ENCODE data around the gene FAM234B.

- TF ChIP-seq, protein P1, sequence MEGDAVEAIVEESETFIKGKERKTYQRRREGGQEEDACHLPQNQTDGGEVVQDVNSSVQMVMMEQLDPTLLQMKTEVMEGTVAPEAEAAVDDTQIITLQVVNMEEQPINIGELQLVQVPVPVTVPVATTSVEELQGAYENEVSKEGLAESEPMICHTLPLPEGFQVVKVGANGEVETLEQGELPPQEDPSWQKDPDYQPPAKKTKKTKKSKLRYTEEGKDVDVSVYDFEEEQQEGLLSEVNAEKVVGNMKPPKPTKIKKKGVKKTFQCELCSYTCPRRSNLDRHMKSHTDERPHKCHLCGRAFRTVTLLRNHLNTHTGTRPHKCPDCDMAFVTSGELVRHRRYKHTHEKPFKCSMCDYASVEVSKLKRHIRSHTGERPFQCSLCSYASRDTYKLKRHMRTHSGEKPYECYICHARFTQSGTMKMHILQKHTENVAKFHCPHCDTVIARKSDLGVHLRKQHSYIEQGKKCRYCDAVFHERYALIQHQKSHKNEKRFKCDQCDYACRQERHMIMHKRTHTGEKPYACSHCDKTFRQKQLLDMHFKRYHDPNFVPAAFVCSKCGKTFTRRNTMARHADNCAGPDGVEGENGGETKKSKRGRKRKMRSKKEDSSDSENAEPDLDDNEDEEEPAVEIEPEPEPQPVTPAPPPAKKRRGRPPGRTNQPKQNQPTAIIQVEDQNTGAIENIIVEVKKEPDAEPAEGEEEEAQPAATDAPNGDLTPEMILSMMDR (IDR thresholded peaks at IDR 0.05; ENCODE audit: insufficient read depth, low read length, poor library complexity, severe bottlenecking): no peak
- no peak for TF ChIP-seq EZH2phosphoT487 (conservative IDR thresholded peaks at IDR 0.05; ENCODE audit: low read length)
Measured at GRCh38 chr12:12997156-12997555, 47.0 kb upstream of the FAM234B start.

All from SU-DHL-6 (cell line).